Activated CD4-positive, alpha-beta T cell treated with anti-CD3 and anti-CD28 coated beads for 1 hour (primary cell): ENCODE data around the gene OR4K14.
"Not testable (repeated sequence)": the region's sequence is repeated elsewhere in the genome, so short reads cannot be mapped to it uniquely, and the experiment has no call there.

ENCODE experiments used
- DNase-seq: peaks from one replicate; pipeline ENCODE4 v3.0.0-alpha.2; 2020

Gene OR4K14

GRCh38 chr14:20019257-20019865 lies at the start of gene OR4K14:
Gene OR4K14, minus strand, starts transcription at chr14:20019307. Its CDS starts 4,114 bp downstream, at chr14:20015193.
- DNase-seq: no peak

GRCh38 chr14:20059745-20060144 lies 40.6 kb upstream of the OR4K14 start, which contains the start of gene OR4L1:
Gene OR4L1, plus strand, starts transcription at chr14:20060045. Its CDS starts 0 bp downstream, at chr14:20060045.
- no peak for DNase-seq

GRCh38 chr14:20048202-20048601 lies 29.1 kb upstream of the OR4K14 start:
- no peak for DNase-seq

GRCh38 chr14:20044243-20044642 lies 25.1 kb upstream of the OR4K14 start:
- no peak for DNase-seq

GRCh38 chr14:20035938-20036337 lies 16.8 kb upstream of the OR4K14 start, which contains the start of gene OR4K13:
Gene OR4K13, minus strand, starts transcription at chr14:20036038. Its CDS starts 1,280 bp downstream, at chr14:20034758.
- no peak for DNase-seq

- DNase-seq: no peak
Measured at GRCh38 chr14:20035449-20035848, 16.3 kb upstream of the OR4K14 start.

- no peak for DNase-seq
Measured at GRCh38 chr14:20031058-20031457, 12.0 kb upstream of the OR4K14 start.

GRCh38 chr14:20008156-20008555 lies 11.0 kb downstream of the OR4K14 start:
- DNase-seq: no peak

GRCh38 chr14:20002319-20002718 lies 16.8 kb downstream of the OR4K14 start:
- DNase-seq: no peak

- no peak for DNase-seq
Measured at GRCh38 chr14:20001863-20002262, 17.2 kb downstream of the OR4K14 start, which contains the start of gene OR4Q2. Gene OR4Q2, plus strand, starts transcription at chr14:20002163.

- DNase-seq: no peak
Measured at GRCh38 chr14:19993438-19993837, 25.7 kb downstream of the OR4K14 start.

GRCh38 chr14:19975291-19975690 lies 43.8 kb downstream of the OR4K14 start, which contains the start of gene OR4K15:
Gene OR4K15, plus strand, starts transcription at chr14:19975591. Its CDS starts 0 bp downstream, at chr14:19975591.
- DNase-seq: no peak

GRCh38 chr14:19974844-19975243 lies 44.3 kb downstream of the OR4K14 start:
- DNase-seq: no peak

GRCh38 chr14:19969735-19970134 lies 49.4 kb downstream of the OR4K14 start:
- DNase-seq: not testable (repeated sequence)
